Measurements from ENCODE around the gene TSPAN31. TPM values are rescaled to one million over a fixed set of nuclear protein-coding genes. Genes with fewer than 3 reads are reported as not detected.

The TSPAN31 gene
- total RNA-seq, 2 experiments from 2014 or later, result 19.6 to 23.2 TPM

- ATAC-seq (ENCODE audit: low read depth) (no peak), DNase-seq (no peak)
- POLR2A ChIA-PET, result interaction anchor here (0.8 to 1.3 kb wide), 3 partner anchors 8 to 26 kb away, joined by 3 to 5 read pairs (median 3); partner anchors contain the start of gene CDK4
- peaks cover 9% of the 10 kb centered on the region for H3K4me1 Mint-ChIP-seq
- H3K27me3 Mint-ChIP-seq, result no peaks in the 10 kb centered on the region
- no peaks in the 10 kb centered on the region for H3K9me3 Mint-ChIP-seq
- no peak overlapping the region for H3K4me3 Mint-ChIP-seq
- peak overlapping the region; percentile 48 for H3K27ac Mint-ChIP-seq
- H3K36me3 Mint-ChIP-seq, result peaks cover 24% of the 10 kb centered on the region
Observed at GRCh38 chr12:57725851-57726150, 19.0 kb upstream of the TSPAN31 start.

- ATAC-seq (ENCODE audit: low read depth), result no peak
- Mint-ChIP-seq H3K36me3 (peaks cover 29% of the 10 kb centered on the region), H3K4me3 (no peak overlapping the region), H3K27me3 (no peaks in the 10 kb centered on the region), H3K9me3 (no peaks in the 10 kb centered on the region), H3K27ac (peak overlapping the region; percentile 26), H3K4me1 (peaks cover 9% of the 10 kb centered on the region)
- DNase-seq, result no peak
- POLR2A ChIA-PET, result interaction anchor here (0.8 to 1.3 kb wide), 4 partner anchors 8 to 26 kb away, joined by 3 to 5 read pairs (median 3); partner anchors contain the start of gene CDK4
Observed at GRCh38 chr12:57726151-57726883, 18.5 kb upstream of the TSPAN31 start.

- H3K36me3 Mint-ChIP-seq, result peaks cover 32% of the 10 kb centered on the region
- DNase-seq (no peak), ATAC-seq (ENCODE audit: low read depth) (no peak)
- no peak overlapping the region for H3K27ac Mint-ChIP-seq
- no peaks in the 10 kb centered on the region for H3K27me3 Mint-ChIP-seq
- POLR2A ChIA-PET, result interaction anchor here (1.0 to 1.2 kb wide), 2 partner anchors 10 to 13 kb away, joined by 3 to 4 read pairs; no protein-coding TSS in a partner anchor
- H3K4me1 Mint-ChIP-seq, result peaks cover 9% of the 10 kb centered on the region
- H3K9me3 Mint-ChIP-seq, result no peaks in the 10 kb centered on the region
- H3K4me3 Mint-ChIP-seq, result no peak overlapping the region
Observed at GRCh38 chr12:57726884-57727757, 17.7 kb upstream of the TSPAN31 start.

- H3K36me3 Mint-ChIP-seq, result peaks cover 38% of the 10 kb centered on the region
- no peaks in the 10 kb centered on the region for H3K27me3 Mint-ChIP-seq
- POLR2A ChIA-PET, result interaction anchor here (1.0 to 1.2 kb wide), 2 partner anchors 9 to 12 kb away, joined by 3 to 4 read pairs; no protein-coding TSS in a partner anchor
- ATAC-seq (ENCODE audit: low read depth) (no peak), DNase-seq (no peak)
- H3K4me3 Mint-ChIP-seq, result no peak overlapping the region
- peaks cover 7% of the 10 kb centered on the region for H3K4me1 Mint-ChIP-seq
- no peaks in the 10 kb centered on the region for H3K9me3 Mint-ChIP-seq
- H3K27ac Mint-ChIP-seq, result no peak overlapping the region
Observed at GRCh38 chr12:57727758-57728395, 17.0 kb upstream of the TSPAN31 start.

- POLR2A ChIA-PET, result interaction anchor here (0.7 to 1.8 kb wide), 3 partner anchors 9 to 15 kb away, joined by 3 to 8 read pairs (median 5); partner anchors contain the start of gene TSPAN31
- Mint-ChIP-seq H3K27me3 (no peaks in the 10 kb centered on the region), H3K4me1 (peaks cover 7% of the 10 kb centered on the region), H3K9me3 (no peaks in the 10 kb centered on the region), H3K4me3 (no peak overlapping the region), H3K36me3 (peaks cover 43% of the 10 kb centered on the region), H3K27ac (peak overlapping the region; percentile 51)
- no peak for ATAC-seq (ENCODE audit: low read depth)
- peak; percentile 19 for DNase-seq
Observed at GRCh38 chr12:57729321-57729844, 15.5 kb upstream of the TSPAN31 start.

GRCh38 chr12:57730336-57731067, 14.3 kb upstream of the TSPAN31 start:
- Mint-ChIP-seq H3K4me1 (peaks cover 6% of the 10 kb centered on the region), H3K4me3 (no peak overlapping the region), H3K27ac (no peak overlapping the region), H3K27me3 (no peaks in the 10 kb centered on the region), H3K36me3 (peaks cover 43% of the 10 kb centered on the region), H3K9me3 (no peaks in the 10 kb centered on the region)
- ATAC-seq (ENCODE audit: low read depth) (no peak), DNase-seq (peak; percentile 15)
- POLR2A ChIA-PET, result interaction anchor here (1.4 to 1.8 kb wide), 4 partner anchors 9 to 14 kb away, joined by 3 to 8 read pairs (median 4); partner anchors contain the start of gene TSPAN31

- Mint-ChIP-seq H3K27ac (no peak overlapping the region), H3K36me3 (peaks cover 42% of the 10 kb centered on the region), H3K27me3 (no peaks in the 10 kb centered on the region), H3K9me3 (no peaks in the 10 kb centered on the region), H3K4me3 (no peak overlapping the region), H3K4me1 (peaks cover 9% of the 10 kb centered on the region)
- POLR2A ChIA-PET, result interaction anchor here (0.9 to 1.5 kb wide), 4 partner anchors 8 to 13 kb away, joined by 3 to 4 read pairs (median 4); no protein-coding TSS in a partner anchor
- no peak for DNase-seq
- ATAC-seq (ENCODE audit: low read depth), result no peak
Observed at GRCh38 chr12:57731411-57732080, 13.3 kb upstream of the TSPAN31 start.

GRCh38 chr12:57732270-57732669, 12.6 kb upstream of the TSPAN31 start:
- H3K9me3 Mint-ChIP-seq, result no peaks in the 10 kb centered on the region
- no peak overlapping the region for H3K4me3 Mint-ChIP-seq
- H3K4me1 Mint-ChIP-seq, result peaks cover 13% of the 10 kb centered on the region
- no peak overlapping the region for H3K27ac Mint-ChIP-seq
- H3K36me3 Mint-ChIP-seq, result peaks cover 46% of the 10 kb centered on the region
- ATAC-seq (ENCODE audit: low read depth) (no peak), DNase-seq (no peak)
- POLR2A ChIA-PET, result interaction anchor here (1.1 to 1.5 kb wide), 4 partner anchors 7 to 10 kb away, joined by 3 to 7 read pairs (median 4); no protein-coding TSS in a partner anchor
- no peaks in the 10 kb centered on the region for H3K27me3 Mint-ChIP-seq

- DNase-seq (no peak), ATAC-seq (ENCODE audit: low read depth) (no peak)
- Mint-ChIP-seq H3K4me3 (no peak overlapping the region), H3K4me1 (peaks cover 11% of the 10 kb centered on the region), H3K36me3 (peaks cover 42% of the 10 kb centered on the region), H3K9me3 (no peaks in the 10 kb centered on the region), H3K27me3 (no peaks in the 10 kb centered on the region), H3K27ac (peak overlapping the region; percentile 42)
- POLR2A ChIA-PET, result interaction anchor here (0.7 to 1.1 kb wide), 3 partner anchors 9 to 10 kb away, joined by 3 to 7 read pairs (median 3); no protein-coding TSS in a partner anchor
Observed at GRCh38 chr12:57732726-57733593, 11.9 kb upstream of the TSPAN31 start.

GRCh38 chr12:57733928-57734327, 10.9 kb upstream of the TSPAN31 start:
- Mint-ChIP-seq H3K27ac (no peak overlapping the region), H3K4me1 (peaks cover 12% of the 10 kb centered on the region), H3K36me3 (peaks cover 37% of the 10 kb centered on the region), H3K9me3 (no peaks in the 10 kb centered on the region), H3K4me3 (no peak overlapping the region), H3K27me3 (no peaks in the 10 kb centered on the region)
- POLR2A ChIA-PET, result interaction anchor here (1.2 kb wide), 1 partner anchor 8 kb away, joined by 3 read pairs; no protein-coding TSS in a partner anchor
- ATAC-seq (ENCODE audit: low read depth) (no peak), DNase-seq (no peak)

- Mint-ChIP-seq H3K9me3 (no peaks in the 10 kb centered on the region), H3K4me3 (no peak overlapping the region), H3K4me1 (peaks cover 19% of the 10 kb centered on the region), H3K36me3 (peaks cover 40% of the 10 kb centered on the region), H3K27ac (no peak overlapping the region), H3K27me3 (no peaks in the 10 kb centered on the region)
- ATAC-seq (ENCODE audit: low read depth) (no peak), DNase-seq (no peak)
- POLR2A ChIA-PET, result interaction anchor here (1.2 kb wide), 1 partner anchor 9 kb away, joined by 3 read pairs; no protein-coding TSS in a partner anchor
Observed at GRCh38 chr12:57734591-57734990, 10.2 kb upstream of the TSPAN31 start.

All from activated naive CD8-positive, alpha-beta T cell treated with anti-CD3 and anti-CD28 coated beads, Interleukin-2, amount 10 ng/mL, durations not matched to agents 7 days and 5 days (primary cell).